Activated naive CD4-positive, alpha-beta T cell treated with anti-CD3 and anti-CD28 coated beads, Interleukin-2, amount 10 ng/mL, durations not matched to agents 7 days and 5 days (primary cell): ENCODE measurements around the gene HLA-F.

Experiments
- CTCF ChIA-PET: fragments of 350-600 bp; sonication (Branson Sonifier 250); formaldehyde crosslinking; loops from one replicate; lab custom pipeline; 2021; ENCODE audit warnings: antibody characterized with exemption; lab: Charles Lee
- DNase-seq: peaks from one replicate; pipeline ENCODE4 v3.0.0-alpha.2; 2020
- H3K27ac Mint-ChIP-seq: one replicate; pipeline ENCODE4 v1.8.0; 2021; ENCODE audit warnings: mild to moderate bottlenecking, moderate library complexity, mixed read lengths
- H3K27me3 Mint-ChIP-seq: one replicate; pipeline ENCODE4 v1.8.0; 2021; ENCODE audit warnings: mild to moderate bottlenecking, mixed read lengths
- H3K36me3 Mint-ChIP-seq: one replicate; pipeline ENCODE4 v1.8.0; 2021; ENCODE audit warnings: mixed read lengths
- H3K4me1 Mint-ChIP-seq: one replicate; pipeline ENCODE4 v1.8.0; 2021; ENCODE audit warnings: mixed read lengths
- H3K4me3 Mint-ChIP-seq: one replicate; pipeline ENCODE4 v1.8.0; 2021; ENCODE audit warnings: mild to moderate bottlenecking, moderate library complexity, mixed read lengths
- H3K9me3 Mint-ChIP-seq: one replicate; pipeline ENCODE4 v1.8.0; 2021; ENCODE audit warnings: mixed read lengths

The HLA-F gene

DNA sequence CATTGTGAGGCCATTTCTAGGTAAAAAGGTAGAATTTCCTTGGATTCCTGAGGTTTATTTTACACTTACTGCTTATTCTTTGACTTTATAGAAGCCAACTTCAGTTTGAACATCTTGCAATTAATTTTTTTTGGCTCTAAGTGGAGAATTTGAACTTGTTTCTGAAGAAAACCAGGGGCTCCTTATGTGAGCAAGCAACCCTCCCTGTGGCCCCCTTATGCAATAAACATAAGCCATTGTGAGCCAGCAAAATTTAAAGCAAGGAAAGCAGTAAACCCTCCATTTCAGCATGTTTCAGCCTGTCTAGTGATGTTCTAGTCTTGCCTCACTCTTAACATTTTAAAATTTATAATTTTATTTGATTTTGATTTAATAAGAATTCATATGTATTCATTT lies 5.6 kb downstream of the HLA-F start:
- Mint-ChIP-seq H3K4me3 (no peak overlapping the region), H3K4me1 (peaks cover 43% of the 10 kb centered on the region), H3K27ac (no peak overlapping the region), H3K27me3 (no peaks in the 10 kb centered on the region), H3K36me3 (peaks cover 45% of the 10 kb centered on the region), H3K9me3 (no peaks in the 10 kb centered on the region)
- CTCF ChIA-PET, result interaction anchor here (1.9 kb wide), 1 partner anchor 9 kb away, joined by 11 read pairs; no protein-coding TSS in a partner anchor
- DNase-seq, result no peak

DNA sequence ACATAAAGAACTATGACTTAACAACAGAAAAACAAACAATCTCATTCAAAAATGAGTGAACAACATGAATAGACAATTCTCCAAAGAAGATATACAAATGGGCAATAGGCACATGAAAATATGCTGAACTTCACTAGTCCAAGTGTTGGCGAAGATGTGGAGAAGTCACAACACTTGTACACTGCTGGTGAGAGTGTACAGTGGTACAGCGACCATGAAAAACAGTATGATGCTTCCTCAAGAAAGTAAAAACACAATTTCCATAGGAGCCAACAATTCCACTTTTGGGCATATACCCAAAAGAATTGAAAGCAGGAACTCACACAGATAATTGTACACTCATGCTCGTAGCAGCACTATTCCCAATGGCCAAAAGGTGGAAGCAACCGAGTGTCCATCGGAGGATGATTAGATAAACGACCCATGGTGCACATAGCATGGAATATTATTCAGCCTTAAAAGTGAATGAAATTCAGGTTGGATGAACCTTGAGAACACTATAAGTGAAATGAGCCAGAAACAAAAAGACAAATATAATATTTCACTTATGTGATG lies 6.6 kb downstream of the HLA-F start:
- Mint-ChIP-seq H3K4me3 (no peak overlapping the region), H3K4me1 (peaks cover 45% of the 10 kb centered on the region), H3K36me3 (peaks cover 37% of the 10 kb centered on the region), H3K27ac (no peak overlapping the region), H3K27me3 (no peaks in the 10 kb centered on the region), H3K9me3 (no peaks in the 10 kb centered on the region)
- CTCF ChIA-PET, result interaction anchor here (1.9 kb wide), 1 partner anchor 119 kb away, joined by 4 read pairs; no protein-coding TSS in a partner anchor
- DNase-seq, result no peak

DNA sequence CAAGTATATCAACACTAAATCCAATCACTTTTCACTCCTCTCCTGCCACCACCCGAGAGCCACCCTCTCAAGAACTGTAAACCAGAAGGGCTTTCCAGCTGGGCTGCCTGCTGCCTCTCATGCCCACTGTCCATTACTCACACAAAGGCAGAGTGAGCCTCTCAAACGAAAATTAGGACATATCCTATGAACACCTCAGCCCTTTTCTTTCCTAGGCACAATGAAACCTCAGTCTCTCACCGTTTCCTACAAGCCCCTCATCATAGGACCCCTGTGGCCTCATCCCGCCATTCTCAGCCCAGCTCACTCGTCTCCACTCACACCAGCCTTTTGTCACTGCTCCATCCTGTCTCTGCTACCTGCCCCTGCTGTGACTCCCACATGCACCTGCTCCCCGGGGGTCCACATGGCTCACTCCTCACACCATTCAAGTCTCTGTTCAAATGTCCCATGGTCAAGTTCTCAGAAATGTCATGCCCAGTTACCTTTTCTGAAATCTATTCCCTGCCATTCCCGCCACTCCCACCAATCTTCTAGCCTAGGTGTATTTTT lies 7.4 kb downstream of the HLA-F start:
- no peak for DNase-seq
- Mint-ChIP-seq H3K4me1 (peaks cover 37% of the 10 kb centered on the region), H3K27me3 (no peaks in the 10 kb centered on the region), H3K9me3 (peaks cover 3% of the 10 kb centered on the region), H3K36me3 (peaks cover 31% of the 10 kb centered on the region), H3K27ac (no peak overlapping the region), H3K4me3 (no peak overlapping the region)
- CTCF ChIA-PET, result interaction anchor here (1.9 kb wide), 1 partner anchor 118 kb away, joined by 4 read pairs; no protein-coding TSS in a partner anchor

DNA sequence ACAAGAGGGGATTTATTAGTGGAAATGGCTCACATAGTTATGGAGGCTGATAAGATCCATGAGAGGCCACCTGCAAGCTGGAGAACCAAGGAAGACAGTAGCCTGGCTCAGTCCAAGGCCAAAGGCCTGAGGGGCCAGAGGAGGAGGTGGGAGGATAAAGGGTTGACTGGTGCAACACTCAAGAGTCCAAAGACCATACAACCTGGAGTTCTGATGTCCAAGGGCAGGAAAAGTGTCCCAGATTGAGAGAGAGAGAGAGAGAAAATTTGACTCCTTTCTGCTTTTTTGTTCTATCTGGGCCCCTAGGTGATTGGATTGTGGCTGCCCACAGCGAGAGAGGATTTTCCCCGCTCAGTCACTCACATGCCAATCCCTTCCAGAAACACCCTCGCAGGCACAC lies 8.0 kb downstream of the HLA-F start:
- Mint-ChIP-seq H3K27me3 (no peaks in the 10 kb centered on the region), H3K9me3 (peaks cover 8% of the 10 kb centered on the region), H3K4me3 (no peak overlapping the region), H3K27ac (no peak overlapping the region), H3K36me3 (peaks cover 31% of the 10 kb centered on the region), H3K4me1 (peaks cover 31% of the 10 kb centered on the region)
- DNase-seq, result no peak
- CTCF ChIA-PET, result interaction anchor here (1.2 to 1.9 kb wide), 3 partner anchors 34 to 118 kb away, joined by 3 to 4 read pairs (median 4); no protein-coding TSS in a partner anchor

DNA sequence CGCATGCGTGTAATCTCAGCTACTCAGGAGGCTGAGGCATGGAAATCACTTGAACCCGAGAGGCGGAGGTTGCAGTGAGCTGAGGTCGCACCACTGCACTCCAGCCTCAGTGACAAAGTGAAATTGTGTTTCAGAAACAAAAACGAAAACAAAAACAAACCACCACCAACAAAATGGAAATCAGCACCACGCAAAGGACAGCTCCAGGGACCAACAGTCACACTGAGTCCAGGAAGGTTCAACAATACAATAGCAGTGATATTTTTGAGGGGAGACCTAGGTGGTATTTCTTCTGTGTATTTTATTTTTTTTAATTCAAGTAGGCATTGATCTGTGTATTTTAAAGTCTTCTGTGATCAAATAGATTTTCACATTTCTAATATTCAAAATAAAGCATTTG lies 9.8 kb downstream of the HLA-F start:
- Mint-ChIP-seq H3K27ac (no peak overlapping the region), H3K4me1 (peaks cover 14% of the 10 kb centered on the region), H3K27me3 (no peaks in the 10 kb centered on the region), H3K4me3 (no peak overlapping the region), H3K36me3 (peaks cover 14% of the 10 kb centered on the region), H3K9me3 (peaks cover 8% of the 10 kb centered on the region)
- CTCF ChIA-PET, result interaction anchor here (0.7 to 2.1 kb wide), 2 partner anchors 16 to 31 kb away, joined by 3 to 8 read pairs; no protein-coding TSS in a partner anchor
- no peak for DNase-seq

DNA sequence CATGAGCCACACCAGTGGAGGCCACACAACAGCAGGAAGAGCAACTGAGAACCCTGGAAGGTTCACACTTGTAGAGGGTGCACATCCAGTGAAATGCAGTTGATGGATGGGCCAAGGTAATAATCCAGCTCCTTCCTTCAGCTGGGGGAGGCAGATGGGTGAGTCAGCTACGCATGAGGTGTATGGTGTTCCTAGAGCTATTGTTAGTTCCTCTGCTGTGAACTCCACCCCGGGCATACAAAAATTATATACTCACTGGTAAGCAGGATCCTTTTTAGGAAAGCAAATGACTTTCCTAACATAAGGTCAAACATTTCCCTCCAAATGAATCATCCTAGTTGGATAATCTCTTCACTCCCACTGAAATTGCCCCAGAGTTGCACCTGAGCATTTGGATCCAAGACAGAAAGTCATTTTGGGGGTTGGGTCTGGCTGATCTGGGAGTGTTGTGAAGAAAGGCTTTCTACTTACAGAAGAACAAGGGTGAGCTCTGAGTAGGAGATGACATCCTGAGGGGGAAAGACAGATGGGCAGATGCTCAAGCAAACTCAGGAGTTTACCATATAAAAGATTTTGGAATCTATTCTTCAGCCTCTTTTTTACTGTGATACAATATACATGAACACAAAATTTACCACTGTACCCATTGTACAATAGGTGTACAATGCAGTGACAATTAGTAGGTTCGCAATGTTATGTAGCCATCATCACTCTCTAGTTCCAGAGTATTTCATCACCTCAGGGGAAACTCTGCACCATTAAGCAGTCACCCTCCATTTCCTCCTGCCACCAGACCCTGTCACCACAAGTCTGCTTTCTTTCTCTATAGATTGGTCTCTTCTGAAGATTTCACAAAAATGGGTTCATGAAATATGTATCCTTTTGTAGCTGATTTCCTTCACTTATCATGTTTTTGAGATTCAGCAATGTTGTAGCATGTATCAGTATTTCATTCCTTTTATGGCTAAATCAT lies 11.1 kb downstream of the HLA-F start:
- Mint-ChIP-seq H3K36me3 (peaks cover 9% of the 10 kb centered on the region), H3K4me3 (no peak overlapping the region), H3K27me3 (no peaks in the 10 kb centered on the region), H3K9me3 (peaks cover 8% of the 10 kb centered on the region), H3K4me1 (peaks cover 11% of the 10 kb centered on the region), H3K27ac (no peak overlapping the region)
- CTCF ChIA-PET, result interaction anchor here (1.5 to 5.8 kb wide), 2 partner anchors 15 to 27 kb away, joined by 4 to 59 read pairs; no protein-coding TSS in a partner anchor
- no peak for DNase-seq

DNA sequence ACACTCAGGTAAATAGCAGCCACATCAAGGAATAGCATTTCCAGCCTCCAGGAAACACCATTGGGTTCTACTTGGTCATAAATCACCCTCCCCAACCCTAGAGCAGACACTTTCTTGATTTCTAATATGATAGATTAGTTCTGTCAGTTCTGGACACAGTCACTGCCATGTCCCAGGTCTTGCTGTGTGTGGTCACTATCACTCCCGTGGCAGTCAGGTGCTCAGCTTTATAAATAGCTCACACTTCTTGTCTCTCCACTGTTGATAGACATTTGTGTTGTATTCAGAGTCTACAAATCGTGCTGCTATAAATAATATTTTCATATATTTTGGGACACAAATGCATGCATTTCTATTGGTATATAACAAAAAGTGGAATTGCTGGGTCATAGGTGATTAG lies 13.3 kb downstream of the HLA-F start:
- H3K27ac Mint-ChIP-seq, result no peak overlapping the region
- DNase-seq, result no peak
- peaks cover 9% of the 10 kb centered on the region for H3K36me3 Mint-ChIP-seq
- no peaks in the 10 kb centered on the region for H3K27me3 Mint-ChIP-seq
- peaks cover 8% of the 10 kb centered on the region for H3K9me3 Mint-ChIP-seq
- no peak overlapping the region for H3K4me3 Mint-ChIP-seq
- CTCF ChIA-PET, result interaction anchor here (1.0 to 5.8 kb wide), 8 partner anchors 13 to 98 kb away, joined by 3 to 59 read pairs (median 10); no protein-coding TSS in a partner anchor
- H3K4me1 Mint-ChIP-seq, result peaks cover 11% of the 10 kb centered on the region

DNA sequence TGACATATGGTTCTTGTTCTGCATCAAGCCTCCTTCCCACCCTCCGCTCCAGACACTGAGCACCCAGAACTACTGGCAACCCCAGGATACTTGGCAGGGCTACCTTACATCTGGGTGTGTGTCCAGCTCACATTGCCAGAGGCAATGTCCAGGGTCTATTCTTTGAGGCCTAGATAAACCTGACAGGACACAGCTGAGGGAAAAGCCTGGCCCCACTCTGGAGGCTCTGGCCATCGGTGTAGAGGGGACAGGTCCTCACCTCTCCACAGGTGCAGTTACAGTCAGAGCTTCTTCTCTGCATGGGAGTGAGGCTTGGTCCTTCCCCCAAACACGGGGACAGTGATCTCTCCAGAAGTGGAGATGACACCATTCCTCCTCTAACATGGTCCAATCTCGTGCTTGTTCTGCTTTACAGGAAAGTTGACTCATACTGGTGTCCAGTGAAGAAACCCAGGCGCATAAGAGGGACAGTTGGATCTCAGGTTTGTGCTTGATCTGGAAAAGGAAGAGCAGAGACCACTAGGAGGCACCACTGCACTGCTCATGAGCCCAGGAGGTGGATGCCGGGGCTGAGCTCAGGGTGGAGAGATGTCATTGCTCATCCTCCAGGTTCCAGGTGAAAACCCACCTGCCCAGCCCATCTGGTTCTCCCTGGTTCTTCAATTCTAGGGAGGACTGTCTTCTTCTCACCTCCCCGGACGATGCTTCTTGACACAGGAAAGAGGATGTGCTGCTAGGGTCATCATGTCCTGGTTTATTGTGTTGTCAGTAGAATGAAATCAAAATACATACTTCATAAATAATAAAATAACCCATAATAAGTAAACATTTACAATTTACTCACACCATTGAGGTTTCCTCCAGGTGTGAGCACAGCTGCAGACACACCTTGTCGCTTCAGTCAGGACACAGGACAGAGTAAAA lies 14.7 kb downstream of the HLA-F start:
- Mint-ChIP-seq H3K9me3 (peaks cover 8% of the 10 kb centered on the region), H3K27ac (no peak overlapping the region), H3K27me3 (no peaks in the 10 kb centered on the region), H3K36me3 (peaks cover 9% of the 10 kb centered on the region), H3K4me3 (no peak overlapping the region), H3K4me1 (peaks cover 11% of the 10 kb centered on the region)
- CTCF ChIA-PET, result interaction anchor here (0.6 to 5.8 kb wide), 23 partner anchors 10 to 110 kb away, joined by 3 to 59 read pairs (median 5); no protein-coding TSS in a partner anchor
- DNase-seq, result peak; percentile 85

DNA sequence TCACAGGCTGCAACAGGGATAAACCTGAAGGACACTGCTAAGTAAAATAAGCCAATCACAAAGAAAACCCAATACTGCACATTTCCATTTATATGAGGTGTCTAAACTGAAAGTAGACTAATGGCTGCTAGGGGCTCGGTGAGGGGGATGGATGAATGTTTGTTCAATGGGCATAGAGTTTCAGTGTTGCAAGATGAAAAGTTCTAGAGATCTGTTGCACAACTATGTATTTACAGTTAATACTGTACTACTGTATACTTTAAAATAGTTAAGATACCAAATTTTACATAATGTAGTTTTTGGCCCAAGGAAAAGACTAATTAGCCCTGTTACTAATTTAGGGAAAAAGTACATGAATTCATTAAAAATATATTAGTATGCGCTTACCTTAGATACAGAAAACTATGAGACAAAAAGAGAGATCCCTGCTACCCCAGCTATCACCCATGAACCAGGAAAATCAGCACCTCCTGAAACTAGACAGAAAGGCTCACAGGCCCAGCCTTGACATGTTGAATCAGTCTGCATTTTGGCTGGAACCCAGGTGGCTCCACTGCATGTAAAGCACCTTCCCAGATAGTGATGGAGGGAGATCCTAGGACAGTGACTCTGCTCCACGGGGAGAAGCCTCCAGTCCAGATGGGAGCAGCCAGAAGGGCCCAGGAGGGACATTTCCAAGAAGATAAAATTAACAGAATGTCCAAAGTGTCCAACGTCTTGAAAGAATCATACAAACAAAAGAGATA lies 16.1 kb downstream of the HLA-F start:
- CTCF ChIA-PET, result interaction anchor here (0.9 to 5.8 kb wide), 9 partner anchors 10 to 100 kb away, joined by 3 to 59 read pairs (median 8); no protein-coding TSS in a partner anchor
- no peak for DNase-seq
- Mint-ChIP-seq H3K4me1 (peaks cover 6% of the 10 kb centered on the region), H3K9me3 (peaks cover 8% of the 10 kb centered on the region), H3K27ac (no peak overlapping the region), H3K27me3 (no peaks in the 10 kb centered on the region), H3K36me3 (peaks cover 10% of the 10 kb centered on the region), H3K4me3 (no peak overlapping the region)

DNA sequence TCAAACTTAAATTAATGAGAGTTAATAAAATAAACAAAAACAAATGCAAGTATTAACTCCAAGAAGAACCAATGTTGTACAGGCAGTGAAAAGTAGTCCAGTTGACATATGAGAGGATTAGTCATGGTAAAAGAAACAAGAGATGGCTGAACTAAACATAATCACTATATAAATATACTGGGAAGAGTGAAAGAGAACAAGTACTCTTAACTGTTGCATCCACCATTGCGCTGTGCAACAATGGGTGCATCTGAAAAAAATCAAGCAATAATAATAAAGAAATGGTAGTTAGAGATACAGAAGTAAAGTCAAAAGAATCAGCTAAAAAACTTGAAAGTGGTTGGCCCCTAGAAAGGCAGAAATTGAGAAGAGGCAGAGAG lies 16.6 kb downstream of the HLA-F start:
- DNase-seq, result no peak
- CTCF ChIA-PET, result interaction anchor here (0.9 to 1.8 kb wide), 2 partner anchors 10 to 94 kb away, joined by 3 to 4 read pairs; no protein-coding TSS in a partner anchor
- H3K36me3 Mint-ChIP-seq, result peaks cover 10% of the 10 kb centered on the region
- peaks cover under 1% of the 10 kb centered on the region for H3K4me1 Mint-ChIP-seq
- peaks cover 8% of the 10 kb centered on the region for H3K9me3 Mint-ChIP-seq
- no peak overlapping the region for H3K4me3 Mint-ChIP-seq
- H3K27me3 Mint-ChIP-seq, result no peaks in the 10 kb centered on the region
- peak overlapping the region; percentile 24 for H3K27ac Mint-ChIP-seq

DNA sequence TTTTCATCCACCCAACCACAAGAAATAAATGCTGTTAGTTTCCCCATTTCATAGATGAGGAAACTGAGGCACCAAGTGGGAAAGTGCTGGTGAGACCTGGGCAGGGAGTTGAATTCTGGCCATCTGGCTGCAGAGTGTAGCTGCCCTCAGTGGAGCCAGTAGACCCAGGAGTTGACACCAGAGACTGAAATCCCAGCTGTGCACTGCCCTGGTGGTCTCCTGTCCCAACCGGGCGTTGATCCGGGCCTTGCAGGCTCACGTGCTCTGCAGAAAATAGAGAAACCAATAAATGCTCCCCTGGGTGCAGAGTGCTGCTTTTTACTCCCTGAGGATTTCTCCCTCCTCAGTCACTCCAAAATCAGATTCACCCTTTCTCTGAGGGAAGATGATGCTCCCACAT lies 18.4 kb downstream of the HLA-F start:
- Mint-ChIP-seq H3K9me3 (no peaks in the 10 kb centered on the region), H3K27ac (no peak overlapping the region), H3K36me3 (peaks cover 11% of the 10 kb centered on the region), H3K4me3 (no peak overlapping the region), H3K27me3 (peaks cover 8% of the 10 kb centered on the region), H3K4me1 (peaks cover 6% of the 10 kb centered on the region)
- DNase-seq, result no peak
- CTCF ChIA-PET, result no interaction called here

DNA sequence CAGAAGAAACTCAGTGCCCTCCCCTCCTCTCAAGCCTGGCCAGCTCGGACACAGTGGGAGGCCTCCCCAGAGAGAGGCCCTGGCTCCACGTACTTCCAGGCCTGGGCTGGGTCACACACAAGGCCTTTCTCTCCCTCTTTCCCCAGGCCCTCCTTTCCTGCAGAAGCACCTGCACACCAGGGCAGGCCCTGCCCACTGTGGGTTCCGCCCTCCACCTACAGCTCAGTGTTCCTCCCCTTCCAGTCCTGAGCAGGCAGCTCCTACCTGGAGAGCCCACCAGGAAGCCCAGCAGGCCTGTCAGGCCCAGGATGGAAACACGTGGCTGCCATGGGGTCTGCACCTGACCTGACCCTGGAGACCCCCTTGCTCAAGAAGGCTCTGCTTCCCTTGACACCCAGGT lies 18.9 kb downstream of the HLA-F start:
- CTCF ChIA-PET, result no interaction called here
- DNase-seq, result no peak
- Mint-ChIP-seq H3K27me3 (peaks cover 8% of the 10 kb centered on the region), H3K9me3 (no peaks in the 10 kb centered on the region), H3K36me3 (peaks cover 11% of the 10 kb centered on the region), H3K27ac (no peak overlapping the region), H3K4me3 (no peak overlapping the region), H3K4me1 (peaks cover 11% of the 10 kb centered on the region)

DNA sequence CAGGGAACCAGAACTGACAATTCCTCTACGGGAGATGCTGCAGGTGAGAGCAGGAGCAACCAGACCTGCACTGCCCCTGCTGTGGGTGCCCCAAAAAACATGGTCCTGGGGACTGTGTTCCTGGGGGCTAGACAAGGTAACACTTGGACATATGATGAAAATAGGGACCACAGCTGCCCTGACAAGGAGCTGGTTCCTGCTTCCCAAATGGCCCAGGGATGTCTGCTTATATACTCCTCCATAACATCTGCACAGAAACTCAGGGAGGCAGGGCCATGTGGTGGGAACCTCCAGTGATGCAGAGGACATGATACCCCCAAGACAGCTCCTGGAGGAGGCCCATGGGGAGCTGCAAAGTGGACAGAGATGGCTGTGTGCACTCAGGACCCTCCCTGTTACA lies 19.8 kb downstream of the HLA-F start:
- DNase-seq, result no peak
- H3K27ac Mint-ChIP-seq, result no peak overlapping the region
- H3K36me3 Mint-ChIP-seq, result peaks cover 11% of the 10 kb centered on the region
- peaks cover 18% of the 10 kb centered on the region for H3K4me1 Mint-ChIP-seq
- CTCF ChIA-PET, result no interaction called here
- no peak overlapping the region for H3K4me3 Mint-ChIP-seq
- H3K27me3 Mint-ChIP-seq, result peaks cover 8% of the 10 kb centered on the region
- no peaks in the 10 kb centered on the region for H3K9me3 Mint-ChIP-seq
